Measurements from ENCODE around the gene C1orf141. TPM values are rescaled to one million over a fixed set of nuclear protein-coding genes. Genes with fewer than 3 reads are reported as not detected.

Gene C1orf141
- total and polyA plus RNA-seq, 2 of the 8 experiments (the other 6 are each of a cell fraction or from before 2014, with no cell fraction given): not detected

- Histone ChIP-seq H3K56ac (replicated peaks; ENCODE audit: insufficient read length, low read depth, low read length) (no peak overlapping the region), H2BK20ac (ENCODE audit: low read length) (no peak overlapping the region), H3K79me2 (ENCODE audit: control insufficient read depth in 1 of 2, insufficient read depth in 2 of 2, low read length in 2 of 2) (no peaks in the 10 kb centered on the region), H3K36me3 (ENCODE audit: control insufficient read depth in 2 of 4, insufficient read depth in 4 of 4, low read length in 3 of 4) (no peaks in the 10 kb centered on the region), H3K4me1 (replicated peaks in 1 of 4; ENCODE audit: control insufficient read depth in 3 of 4, insufficient read depth in 4 of 4, low read length in 3 of 4) (no peaks in the 10 kb centered on the region), H2AK5ac (ENCODE audit: low read depth, low read length) (no peak overlapping the region), H2AFZ (ENCODE audit: low read length) (no peak overlapping the region), H3K79me1 (ENCODE audit: low read depth, low read length) (no peaks in the 10 kb centered on the region), H2BK15ac (ENCODE audit: low read length) (no peak overlapping the region), H3K14ac (ENCODE audit: insufficient read length) (no peak overlapping the region), H3K23ac (ENCODE audit: insufficient read length) (no peak overlapping the region), H3K9me3 (ENCODE audit: insufficient read depth in 2 of 2, low read depth in 1 of 2, low read length in 1 of 2) (no peaks in the 10 kb centered on the region), H3K27me3 (replicated peaks in 1 of 4; ENCODE audit: control insufficient read depth in 3 of 4, extremely low read depth in 1 of 4, insufficient read depth in 3 of 4, low read length in 3 of 4) (no peaks in the 10 kb centered on the region), H3K4me3 (ENCODE audit: extremely low read depth in 1 of 4, insufficient read depth in 2 of 4, low read depth in 3 of 4, low read length in 4 of 4) (no peak overlapping the region), H2BK120ac (replicated peaks; ENCODE audit: low read depth, low read length) (no peak overlapping the region), H4K5ac (ENCODE audit: insufficient read length, low read depth, low read length) (no peak overlapping the region), H4K20me1 (replicated peaks in 1 of 2; ENCODE audit: control insufficient read depth in 1 of 2, insufficient read depth in 2 of 2, low read length in 2 of 2) (no peaks in the 10 kb centered on the region), H3K4me2 (ENCODE audit: insufficient read depth in 1 of 2, low read depth in 2 of 2, low read length in 2 of 2) (no peak overlapping the region), H3K23me2 (ENCODE audit: low read depth, low read length) (no peaks in the 10 kb centered on the region), H3K18ac (ENCODE audit: extremely low read depth, low read length) (no peak overlapping the region), H4K8ac (ENCODE audit: extremely low read depth, insufficient read depth, low read length) (no peak overlapping the region), H4K91ac (replicated peaks; ENCODE audit: insufficient read length, low read length) (no peak overlapping the region), H2BK5ac (ENCODE audit: low read depth, low read length) (no peak overlapping the region), H3K9ac (replicated peaks in 1 of 4; ENCODE audit: extremely low read depth in 1 of 4, low read depth in 3 of 4, low read length in 3 of 4) (no peak overlapping the region), H2BK12ac (ENCODE audit: low read depth, low read length) (no peak overlapping the region), H3K4ac (replicated peaks; ENCODE audit: insufficient read length, low read depth, low read length) (no peak overlapping the region), H3K27ac (ENCODE audit: low read depth, low read length) (no peak overlapping the region)
- 47% methylated on average over 2 of the region's 2 CpGs; no CpG with 5 or more reads in 1 of the 2 experiments for whole genome bisulfite sequencing, 2 experiments (ENCODE audit: extremely low coverage in 1 of 2, insufficient coverage in 1 of 2, insufficient read length in 1 of 2, insufficient replicate concordance in 2 of 2, low coverage in 1 of 2, low lambda C conversion rate in 2 of 2, missing lambda C conversion rate in 1 of 2)
- DNase-seq (ENCODE audit: low read depth in 1 of 2, low spot score in 2 of 2) (no peak), FAIRE-seq (no peak)
- TF ChIP-seq EGR1 (IDR thresholded peaks at IDR 0.05; ENCODE audit: borderline replicate concordance, low read depth, low read length) (no peak), RAD21 (IDR thresholded peaks at IDR 0.05 in 1 of 2, conservative IDR thresholded peaks at IDR 0.05 in 1 of 2; ENCODE audit: low read depth in 2 of 2, low read length in 2 of 2) (no peak), JUND (IDR thresholded peaks at IDR 0.05; ENCODE audit: low read length) (no peak), SIX5 (IDR thresholded peaks at IDR 0.05; ENCODE audit: low read depth, low read length) (no peak), CTBP2 (IDR thresholded peaks at IDR 0.05; ENCODE audit: borderline replicate concordance, insufficient read depth, insufficient read length, low read length) (no peak)
- ChIA-PET POLR2A (ENCODE audit: partially characterized antibody) (no interaction called here), CTCF (ENCODE audit: partially characterized antibody) (interaction anchor here (0.6 to 1.5 kb wide), 7 partner anchors 10 to 751 kb away, joined by 3 to 7 read pairs (median 3); no protein-coding TSS in a partner anchor)
Measured at GRCh38 chr1:67114162-67114561, 20.6 kb downstream of the C1orf141 start.

Data from H1 (cell line).